Right forelimb (tissue), 1 donor: ENCODE results near the gene MTOR.
A peak's percentile ranks its signal among the peaks of the same experiment; 100 is the strongest.
"Not testable (repeated sequence)": the region's sequence is repeated elsewhere in the genome, so short reads cannot be mapped to it uniquely, and the experiment has no call there.

Source experiments
- DNase-seq: peaks from one replicate; pipeline ENCODE4 v3.0.0-alpha.2; 2018

Gene MTOR

DNA sequence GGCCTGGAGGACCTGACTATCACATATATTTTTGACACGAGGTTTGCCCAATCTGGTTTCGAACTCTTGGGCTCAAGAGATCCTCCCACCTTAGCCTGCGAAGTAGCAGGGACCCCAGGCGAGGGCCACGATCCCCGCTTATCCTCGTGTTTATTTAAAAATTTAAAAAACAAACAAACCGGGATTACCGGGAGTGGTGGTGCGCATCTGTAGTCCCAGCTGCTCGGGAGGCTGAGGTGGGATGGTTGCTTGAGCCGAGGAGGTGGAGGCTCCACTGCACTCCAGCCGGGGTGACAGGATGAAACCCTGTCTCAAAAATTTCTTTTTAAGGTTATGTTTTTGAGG is 162.2 kb downstream of the MTOR start:
- DNase-seq = no peak

DNA sequence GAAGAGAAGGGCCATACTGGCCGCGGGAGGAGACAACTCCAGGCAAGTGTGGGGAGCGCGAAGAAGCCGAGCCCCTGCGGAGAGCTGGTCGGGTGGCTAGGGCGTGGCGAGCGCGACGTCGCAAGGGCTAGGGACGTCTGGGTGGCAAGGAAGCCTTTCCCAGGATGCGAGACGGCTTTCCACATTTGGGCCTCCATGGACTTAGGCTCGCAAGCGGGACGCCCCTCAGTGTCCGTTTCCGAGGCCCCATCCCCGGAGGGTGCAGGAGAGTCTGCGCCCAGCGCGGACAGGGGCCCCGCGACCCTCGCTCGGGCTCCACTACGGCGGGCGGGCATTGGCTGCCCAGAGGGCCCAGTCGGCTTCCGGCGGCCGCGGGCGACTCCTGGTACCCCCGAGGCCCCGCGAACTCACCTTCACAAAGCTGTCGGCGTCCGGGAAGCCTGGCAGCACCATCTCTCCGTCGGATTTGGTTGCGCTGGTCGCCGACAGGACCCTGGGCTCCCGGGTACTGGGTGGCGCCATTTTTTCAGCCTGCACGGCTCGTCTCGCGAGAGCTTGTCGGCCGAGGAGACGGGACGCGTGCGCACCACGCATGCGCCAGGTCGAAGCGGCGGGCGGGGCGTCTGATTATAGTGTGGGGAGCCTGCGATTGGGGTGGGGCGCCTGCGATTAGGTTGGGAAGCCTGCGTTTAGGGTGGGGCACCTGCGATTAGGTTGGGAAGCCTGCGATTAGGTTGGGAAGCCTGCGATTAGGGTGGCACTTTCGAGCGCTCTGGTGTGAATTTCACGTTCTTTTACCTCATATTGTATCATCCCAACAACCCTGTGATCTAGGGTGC is 162.8 kb downstream of the MTOR start, which contains the start of gene EXOSC10:
TSS of gene EXOSC10 (minus strand) at position 560 of the 839 bp plus-strand sequence. CDS start at position 522, 38 bp downstream.
- DNase-seq = peak; percentile 95

GRCh38 chr1:11098931-11099309 is 163.4 kb downstream of the MTOR start:
- no peak for DNase-seq

DNA sequence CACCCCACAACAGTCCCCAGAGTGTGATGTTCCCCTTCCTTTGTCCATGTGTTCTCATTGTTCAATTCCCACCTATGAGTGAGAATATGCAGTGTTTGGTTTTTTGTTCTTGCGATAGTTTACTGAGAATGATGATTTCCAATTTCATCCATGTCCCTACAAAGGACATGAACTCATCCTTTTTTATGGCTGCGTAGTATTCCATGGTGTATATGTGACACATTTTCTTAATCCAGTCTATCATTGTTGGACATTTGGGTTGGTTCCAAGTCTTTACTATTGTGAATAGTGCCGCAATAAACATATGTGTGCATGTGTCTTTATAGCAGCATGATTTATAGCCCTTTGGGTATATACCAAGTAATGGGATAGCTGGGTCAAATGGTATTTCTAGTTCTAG is 178.6 kb downstream of the MTOR start:
- DNase-seq = not testable (repeated sequence)

DNA sequence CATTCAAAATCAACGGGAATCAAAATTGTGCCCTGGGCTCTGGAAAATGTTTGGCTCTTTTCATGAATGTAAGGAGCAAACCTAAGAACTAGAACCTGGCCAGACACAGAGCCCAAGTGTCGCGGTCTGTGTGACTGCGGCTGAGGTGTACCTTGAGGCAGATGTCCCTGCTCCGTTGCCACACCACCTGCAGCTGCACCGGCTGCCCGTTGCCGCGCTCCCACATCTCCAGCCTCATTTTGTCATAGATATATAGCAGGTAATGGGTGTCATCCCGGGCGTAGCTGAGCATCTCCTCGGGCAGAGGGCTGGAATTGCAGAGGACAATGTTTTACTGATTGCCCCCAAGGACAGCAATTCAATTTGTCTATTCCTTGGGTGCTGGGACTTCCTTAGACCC is 181.4 kb downstream of the MTOR start:
- DNase-seq = no peak

- no peak for DNase-seq
These were observed 183.7 kb downstream of the MTOR start for GRCh38 chr1:11078631-11079030.

DNA sequence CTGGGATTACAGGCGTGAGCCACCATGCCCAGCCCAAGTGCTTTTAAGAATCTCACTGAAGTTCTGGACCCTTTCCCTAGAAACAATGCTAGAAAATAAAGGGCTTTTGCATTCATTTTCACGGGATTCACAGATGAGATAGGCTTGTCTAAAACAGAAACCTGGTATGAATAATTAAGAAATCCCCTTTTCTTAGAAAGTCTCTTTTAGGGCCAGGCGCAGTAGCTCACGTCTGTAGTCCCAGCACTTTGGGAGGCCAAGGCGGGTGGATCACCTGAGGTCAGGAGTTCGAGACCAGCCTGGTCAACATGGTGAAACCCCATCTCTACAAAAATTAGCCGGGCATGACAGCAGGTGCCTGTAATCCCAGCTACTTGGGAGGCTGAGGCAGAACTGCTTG is 189.0 kb downstream of the MTOR start:
- DNase-seq = not testable (repeated sequence)

DNA sequence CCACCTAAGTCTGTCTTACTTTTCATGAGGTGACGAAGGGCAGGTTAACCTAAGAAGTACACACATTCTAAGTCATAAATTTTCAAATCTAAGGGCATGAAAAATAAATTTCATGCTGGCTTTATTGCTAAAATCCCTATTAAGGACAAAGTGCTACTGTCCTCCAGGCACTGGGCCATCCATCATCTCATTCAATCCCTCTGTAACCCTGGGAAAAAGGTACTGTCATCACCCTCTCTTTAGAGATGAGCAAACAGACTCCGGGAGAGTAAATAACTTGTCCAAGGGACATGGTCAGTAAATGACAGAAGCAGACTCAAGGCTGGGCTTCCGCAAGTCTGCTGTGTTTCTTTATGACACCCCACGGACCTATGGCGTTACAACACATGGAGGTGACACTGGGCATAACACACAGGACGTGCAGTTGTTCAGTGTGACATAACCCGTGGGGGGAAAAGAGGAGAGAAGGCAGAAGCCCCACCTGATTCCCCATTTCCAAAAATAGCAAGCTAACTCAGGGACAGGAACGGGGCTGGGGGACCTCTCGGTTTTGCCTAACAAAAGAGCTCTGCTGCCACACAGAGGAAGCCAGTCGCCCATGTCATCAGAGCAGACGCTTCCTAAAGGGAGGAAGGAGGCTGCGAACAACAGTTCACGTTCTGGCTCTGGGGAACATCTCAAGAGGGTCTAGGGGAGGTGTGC is 190.0 kb downstream of the MTOR start:
- DNase-seq = no peak

DNA sequence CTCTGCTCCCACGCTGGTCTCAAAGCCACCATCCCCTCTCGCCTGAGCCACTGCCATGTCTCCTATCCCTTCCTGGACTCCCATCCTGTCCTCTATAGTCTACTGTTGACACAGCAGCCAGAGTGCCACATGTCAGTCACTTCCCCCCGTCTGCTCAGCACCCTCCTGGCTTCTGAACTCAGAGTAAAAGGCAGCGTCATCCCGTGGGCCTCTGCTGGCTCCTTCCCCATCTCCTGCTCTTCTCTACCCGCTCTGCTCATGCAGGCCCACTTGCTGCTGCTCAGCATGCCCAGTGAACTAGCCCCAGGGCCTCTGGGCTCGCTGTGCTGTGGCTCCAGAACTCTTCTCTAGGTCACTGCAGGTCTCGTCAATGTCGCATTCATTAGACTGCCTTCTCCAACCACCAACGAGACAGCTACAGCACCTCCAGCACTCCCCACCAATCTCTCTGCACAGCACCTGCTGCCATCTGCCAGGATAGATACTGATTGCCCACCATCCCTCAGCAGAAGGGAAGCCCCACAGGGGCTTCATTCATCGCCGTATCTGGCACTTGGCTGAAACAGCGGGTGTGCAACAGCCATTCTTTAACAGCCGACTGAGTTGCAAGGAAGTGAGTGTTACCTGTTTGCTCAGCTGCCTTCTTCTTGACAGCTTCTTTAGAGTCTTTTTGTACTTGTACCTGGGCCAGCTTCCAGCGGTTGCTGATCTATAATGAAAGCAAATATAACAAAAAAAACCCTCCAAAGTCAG is 190.7 kb downstream of the MTOR start:
- no peak for DNase-seq

GRCh38 chr1:11070876-11071275 is 191.5 kb downstream of the MTOR start:
- DNase-seq = no peak

- no peak for DNase-seq
These were observed 193.5 kb downstream of the MTOR start for GRCh38 chr1:11068600-11069473.

GRCh38 chr1:11067716-11068599 is 194.4 kb downstream of the MTOR start:
- DNase-seq = no peak

- no peak for DNase-seq
These were observed 196.6 kb downstream of the MTOR start for GRCh38 chr1:11065796-11066195.

DNA sequence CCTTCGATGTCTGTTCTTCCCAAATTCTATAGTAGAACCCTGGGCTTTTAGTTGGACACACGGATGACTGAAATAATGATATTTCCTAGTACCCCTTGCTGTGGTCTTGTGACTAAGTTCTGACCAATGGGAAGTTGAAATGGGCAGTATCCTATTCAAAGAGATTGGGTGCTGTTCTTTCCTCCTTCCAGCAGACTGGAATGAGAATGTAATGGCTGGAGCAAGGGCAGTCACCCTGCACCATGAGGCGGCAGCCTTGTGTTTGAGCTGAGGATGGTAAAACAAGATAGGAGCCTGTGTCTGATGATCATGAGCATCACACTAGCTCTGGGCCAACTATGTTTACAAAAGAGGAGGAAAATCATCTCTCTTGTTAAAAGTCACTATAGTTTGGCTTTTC is 197.4 kb downstream of the MTOR start:
- DNase-seq = no peak

DNA sequence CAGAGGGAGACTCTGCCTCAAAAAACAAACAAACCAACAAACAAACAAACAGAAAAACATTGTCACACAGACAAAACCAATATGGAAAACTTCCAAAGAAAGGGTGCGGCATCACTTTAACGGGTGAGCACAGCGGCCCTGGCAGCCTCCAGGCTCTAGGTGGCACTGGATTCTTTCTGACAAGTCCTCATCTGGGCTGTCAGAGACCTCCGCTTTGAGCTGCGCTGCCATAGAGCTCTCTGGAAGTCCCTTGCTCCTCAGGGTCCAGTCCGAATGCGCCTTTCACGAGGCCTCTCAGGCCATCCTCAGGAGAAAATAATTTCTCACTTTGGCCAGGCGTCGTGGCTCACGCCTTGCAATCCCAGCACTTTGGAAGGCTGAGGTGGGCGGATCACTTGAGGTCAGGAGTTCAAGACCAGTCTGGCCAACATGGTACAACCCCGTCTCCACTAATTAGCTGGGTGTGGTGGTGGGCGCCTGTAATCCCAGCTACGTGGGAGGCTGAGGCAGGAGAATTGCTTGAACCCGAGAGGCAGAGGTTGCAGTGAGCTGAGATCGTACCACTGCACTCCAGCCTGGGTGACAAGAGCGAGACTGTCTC is 198.3 kb downstream of the MTOR start:
- DNase-seq = not testable (repeated sequence)

DNA sequence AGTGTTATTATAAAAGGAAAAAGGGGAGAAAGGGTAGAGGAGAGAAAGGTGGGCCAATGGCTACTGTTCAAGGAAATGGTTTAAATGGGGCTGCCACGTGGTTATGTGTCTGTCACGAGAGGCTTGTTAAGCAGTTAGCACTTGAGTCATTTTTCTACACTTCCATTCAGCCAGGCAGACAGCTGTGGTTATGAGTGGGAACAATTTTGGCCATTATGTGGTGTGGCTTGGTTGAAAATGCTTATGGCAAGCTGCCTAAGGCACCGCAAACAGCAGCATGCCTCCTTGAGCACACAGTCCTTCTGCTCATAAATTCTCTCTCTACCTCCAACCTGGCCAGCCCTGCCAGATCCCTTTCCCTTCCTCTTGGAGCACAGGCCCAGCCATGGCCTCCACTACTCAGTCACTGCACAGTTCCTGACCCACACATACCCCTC is 199.4 kb downstream of the MTOR start:
- DNase-seq = no peak

GRCh38 chr1:11061652-11062365 is 200.5 kb downstream of the MTOR start:
- no peak for DNase-seq

DNA sequence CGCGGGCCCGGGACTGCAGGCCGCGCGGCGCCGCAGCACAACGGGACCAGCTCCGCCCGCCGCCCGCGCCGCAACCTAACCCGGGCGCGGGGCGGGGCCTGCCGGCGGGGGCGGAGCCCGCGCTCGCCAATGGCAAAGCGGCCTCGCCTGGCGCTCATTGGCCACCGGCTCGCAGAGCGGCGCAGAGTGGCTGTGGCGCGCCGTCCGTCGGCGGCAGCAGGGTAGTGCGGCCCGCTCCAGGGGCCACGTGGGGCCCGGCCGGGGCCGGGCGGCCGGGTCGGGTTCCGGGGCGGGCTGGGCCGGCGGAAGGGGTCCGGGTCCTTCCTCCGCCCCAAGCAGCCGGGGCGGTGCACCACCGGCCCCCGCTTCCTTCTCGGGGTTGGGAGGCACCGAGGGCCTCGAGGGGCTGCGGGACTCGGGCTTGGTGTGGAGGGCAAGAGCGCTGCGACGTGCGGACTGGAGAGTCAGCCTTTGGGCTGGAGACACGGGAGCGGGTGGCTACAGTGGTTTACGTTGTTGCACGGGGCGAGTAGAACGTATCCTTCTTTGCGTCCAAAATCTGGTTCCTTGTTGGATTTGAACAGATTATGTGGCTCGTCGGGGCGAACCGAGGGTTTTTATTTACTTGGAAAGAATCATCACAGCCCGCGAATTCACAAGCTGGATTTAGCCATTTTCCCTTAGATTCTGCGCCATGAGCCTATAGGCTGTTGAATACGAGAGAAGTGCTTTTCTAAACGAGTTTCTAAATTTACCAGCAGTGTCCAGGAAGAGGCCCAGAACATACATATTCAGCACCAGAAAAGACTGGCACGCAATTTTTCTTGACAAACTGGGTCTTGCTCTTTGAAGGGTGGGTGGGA is 202.2 kb downstream of the MTOR start, which contains the start of gene SRM:
TSS of gene SRM (minus strand) at position 51 of the 863 bp plus-strand sequence. CDS start 75 bp downstream, outside the sequence.
- DNase-seq = peak; percentile 93
